ENCODE measurements around the gene ATXN1.

- TF ChIP-seq EZH2 (IDR thresholded peaks at IDR 0.05; ENCODE audit: insufficient read depth, poor library complexity, severe bottlenecking) (no peak), EZH2phosphoT487 (IDR thresholded peaks at IDR 0.05; ENCODE audit: insufficient read depth, low read depth) (no peak)
Measured at GRCh38 chr6:16759646-16760515, 1.4 kb downstream of the ATXN1 start.

All from GM23248 (cell line).